Measurements from ENCODE around the gene SLC30A5.

The SLC30A5 gene

GRCh38 chr5:69148981-69149675, 55.3 kb downstream of the SLC30A5 start:
- TF ChIP-seq CTCF (IDR thresholded peaks at IDR 0.05; ENCODE audit: borderline replicate concordance, insufficient read depth, low read depth, low read length) = no peak
- no peak overlapping the region for H3K4me3 ChIP-seq (ENCODE audit: low read depth, low read length)

DNA sequence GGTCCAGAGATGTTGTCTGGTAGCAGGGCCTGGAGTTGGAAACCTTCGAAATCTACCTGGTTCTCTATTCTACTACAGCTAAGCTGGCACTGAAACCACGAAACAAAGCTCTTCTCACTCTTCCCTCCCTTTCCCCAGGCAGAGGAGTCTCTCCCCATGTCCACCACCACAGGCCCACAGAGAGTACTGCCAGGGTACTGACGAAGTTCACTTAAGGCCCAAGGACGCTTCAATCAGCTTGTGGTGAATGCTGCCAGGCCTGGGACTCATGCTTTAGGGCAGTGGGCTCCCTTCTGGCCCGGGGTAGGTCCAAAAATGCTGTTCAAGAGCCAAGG, 55.8 kb downstream of the SLC30A5 start:
- H3K4me3 ChIP-seq (ENCODE audit: low read depth, low read length) = no peak overlapping the region
- TF ChIP-seq CTCF (IDR thresholded peaks at IDR 0.05; ENCODE audit: borderline replicate concordance, insufficient read depth, low read depth, low read length) = no peak

DNA sequence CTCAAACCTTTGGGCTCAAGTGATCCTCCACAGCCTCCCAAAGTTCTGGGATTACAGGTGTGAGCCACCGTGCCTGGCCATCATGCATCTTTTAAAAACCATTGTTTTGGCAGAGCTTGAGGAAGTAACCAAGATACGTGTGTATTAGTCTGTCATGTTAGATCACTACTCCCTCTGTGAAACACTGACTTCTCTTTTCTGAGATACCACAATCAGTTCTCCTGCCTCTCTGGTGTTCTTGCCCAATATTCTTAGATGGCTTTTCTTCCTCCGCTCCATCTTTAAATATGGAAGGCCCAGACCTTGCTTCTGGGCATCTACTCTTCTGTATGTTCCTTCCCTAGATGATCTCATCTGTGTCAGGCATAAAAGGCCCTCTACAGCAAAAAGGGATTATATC, 58.9 kb downstream of the SLC30A5 start:
- TF ChIP-seq CTCF (IDR thresholded peaks at IDR 0.05; ENCODE audit: borderline replicate concordance, insufficient read depth, low read depth, low read length) = no peak
- H3K4me3 ChIP-seq (ENCODE audit: low read depth, low read length) = no peak overlapping the region

GRCh38 chr5:69156456-69156855, 62.6 kb downstream of the SLC30A5 start:
- no peak for TF ChIP-seq CTCF (IDR thresholded peaks at IDR 0.05; ENCODE audit: borderline replicate concordance, insufficient read depth, low read depth, low read length)
- H3K4me3 ChIP-seq (ENCODE audit: low read depth, low read length) = no peak overlapping the region

DNA sequence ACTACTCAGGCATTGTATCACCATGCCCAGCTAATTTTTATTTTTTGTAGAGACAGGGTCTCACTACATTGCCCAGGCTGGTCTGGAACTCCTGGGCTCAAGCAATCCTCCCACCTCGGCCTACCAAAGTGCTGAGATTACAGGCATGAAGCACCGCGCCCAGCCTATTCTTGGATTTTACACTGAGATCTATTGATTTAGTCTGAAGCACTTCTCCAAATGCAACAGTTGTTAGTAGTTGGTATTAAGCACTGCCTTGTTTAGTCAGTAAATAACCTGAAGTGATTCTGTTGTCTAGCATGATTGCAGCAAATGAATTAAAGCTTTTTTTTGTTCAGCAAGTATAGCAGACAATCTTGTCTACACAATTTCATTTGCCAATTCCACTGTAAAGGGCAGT, 64.2 kb downstream of the SLC30A5 start:
- no peak overlapping the region for H3K4me3 ChIP-seq (ENCODE audit: low read depth, low read length)
- TF ChIP-seq CTCF (IDR thresholded peaks at IDR 0.05; ENCODE audit: borderline replicate concordance, insufficient read depth, low read depth, low read length) = no peak

DNA sequence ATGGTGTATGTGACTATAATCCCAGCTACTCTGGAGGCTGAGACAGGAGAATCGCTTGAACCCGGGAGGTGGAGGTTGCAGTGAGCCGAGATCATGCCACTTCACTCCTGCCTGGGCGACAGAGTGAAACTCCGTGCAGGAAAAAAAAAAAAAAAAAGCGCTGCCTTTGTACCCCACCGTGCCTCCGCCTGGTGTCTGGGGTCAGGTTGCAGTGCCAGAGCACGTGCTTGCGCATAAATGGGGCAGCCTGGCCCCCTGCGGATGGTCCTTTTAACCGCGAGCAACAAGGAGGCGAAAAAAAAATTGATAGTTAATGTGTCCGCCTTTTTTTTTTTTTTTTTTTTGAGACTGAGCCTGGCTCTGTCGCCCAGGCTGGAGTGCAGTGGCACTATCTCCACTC, 66.8 kb downstream of the SLC30A5 start:
- no peak for TF ChIP-seq CTCF (IDR thresholded peaks at IDR 0.05; ENCODE audit: borderline replicate concordance, insufficient read depth, low read depth, low read length)
- H3K4me3 ChIP-seq (ENCODE audit: low read depth, low read length) = no peak overlapping the region

GRCh38 chr5:69166686-69167492, 73.1 kb downstream of the SLC30A5 start, which contains the start of gene CCNB1:
Gene CCNB1, plus strand, starts transcription at chr5:69167150. Its CDS starts 113 bp downstream, at chr5:69167263.
- no peak for TF ChIP-seq CTCF (IDR thresholded peaks at IDR 0.05; ENCODE audit: borderline replicate concordance, insufficient read depth, low read depth, low read length)
- peak within 1 kb of the TSS; percentile 81 for H3K4me3 ChIP-seq (ENCODE audit: low read depth, low read length)

Measured in GM12875 (cell line).